Loucy (cell line): ENCODE results near the gene CEP135.

ENCODE experiments used
- H2AFZ ChIP-seq: fragments of 200-600 bp; sonication (generic); 2 replicates; pipeline ENCODE4 v1.6.0; 2016; ENCODE audit warnings: antibody characterized with exemption, mild to moderate bottlenecking, low read length, moderate library complexity
- H3F3A ChIP-seq: fragments of 200-600 bp; 2 replicates; pipeline ENCODE4 v1.6.0; 2016; ENCODE audit warnings: antibody characterized with exemption, low read depth, mild to moderate bottlenecking
- H3K27me3 ChIP-seq: fragments of 200-600 bp; sonication (generic); 2 replicates; pipeline ENCODE4 v1.6.1; 2014; ENCODE audit warnings: low read length, mild to moderate bottlenecking; ENCODE audit not compliant: insufficient read depth, poor library complexity, severe bottlenecking
- H3K36me3 ChIP-seq: fragments of 200-600 bp; sonication (generic); 2 replicates; pipeline ENCODE4 v1.6.1; 2016; ENCODE audit warnings: low read length; ENCODE audit not compliant: insufficient read depth
- H3K4me1 ChIP-seq: fragments of 200-600 bp; sonication (generic); 2 replicates; pipeline ENCODE4 v1.5.1; 2014; ENCODE audit warnings: low read length, mild to moderate bottlenecking; ENCODE audit not compliant: insufficient read depth, poor library complexity, severe bottlenecking
- H3K4me2 ChIP-seq: fragments of 200-600 bp; sonication (generic); 2 replicates; pipeline ENCODE4 v1.6.0; 2014; ENCODE audit warnings: antibody characterized with exemption, low read length, low read depth, mild to moderate bottlenecking; ENCODE audit not compliant: poor library complexity, severe bottlenecking
- H3K4me3 ChIP-seq: fragments of 200-600 bp; sonication (generic); 2 replicates; pipeline ENCODE4 v1.5.1; 2014; ENCODE audit warnings: low read length, mild to moderate bottlenecking, mixed read lengths; ENCODE audit not compliant: poor library complexity, severe bottlenecking
- H3K79me2 ChIP-seq: fragments of 200-600 bp; sonication (generic); 2 replicates; pipeline ENCODE4 v1.6.1; 2014; ENCODE audit warnings: low read length; ENCODE audit not compliant: insufficient read depth
- H3K9ac ChIP-seq: fragments of 200-600 bp; sonication (generic); 2 replicates; pipeline ENCODE4 v1.6.0; 2014; ENCODE audit warnings: mild to moderate bottlenecking, low read depth, low read length, moderate library complexity; ENCODE audit not compliant: poor library complexity, severe bottlenecking
- H3K9me2 ChIP-seq: fragments of 200-600 bp; sonication (generic); replicated peaks from 2 replicates; pipeline ENCODE4 v1.6.1; 2016; ENCODE audit warnings: low read depth, low read length, mixed read lengths
- H3K9me3 ChIP-seq: fragments of 200-600 bp; sonication (generic); 2 replicates; pipeline ENCODE4 v1.6.1; 2014; ENCODE audit warnings: mild to moderate bottlenecking, antibody characterized with exemption, low read length, low read depth; ENCODE audit not compliant: insufficient read depth
- H4K20me1 ChIP-seq: fragments of 200-600 bp; sonication (generic); 2 replicates; pipeline ENCODE4 v1.6.0; 2014; ENCODE audit warnings: antibody characterized with exemption, low read length, mild to moderate bottlenecking; ENCODE audit not compliant: insufficient read depth, poor library complexity, severe bottlenecking
- CTCF ChIP-seq: fragments of 200-600 bp; sonication (generic); conservative IDR thresholded peaks from 2 replicates; pipeline ENCODE4 v1.5.1; 2014; ENCODE audit warnings: mild to moderate bottlenecking, antibody characterized with exemption, low read length
- EZH2phosphoT487 ChIP-seq: fragments of 200-600 bp; IDR thresholded peaks from 2 replicates; pipeline ENCODE4 v1.6.1; 2018; ENCODE audit warnings: antibody characterized with exemption, mild to moderate bottlenecking, moderate library complexity, borderline replicate concordance

Gene CEP135

GRCh38 chr4:55980725-55981124 lies 32.0 kb downstream of the CEP135 start:
- no peak overlapping the region for H2AFZ ChIP-seq
- H3K27me3 ChIP-seq = no peaks in the 10 kb centered on the region
- no peaks in the 10 kb centered on the region for H3K4me1 ChIP-seq
- H3K4me2 ChIP-seq = no peak overlapping the region
- H3K9me3 ChIP-seq = no peaks in the 10 kb centered on the region
- no peaks in the 10 kb centered on the region for H4K20me1 ChIP-seq
- no peak overlapping the region for H3K4me3 ChIP-seq
- H3F3A ChIP-seq = no peaks in the 10 kb centered on the region
- H3K79me2 ChIP-seq = no peaks in the 10 kb centered on the region
- no peaks in the 10 kb centered on the region for H3K9me2 ChIP-seq
- H3K9ac ChIP-seq = no peak overlapping the region
- H3K36me3 ChIP-seq = peaks cover 41% of the 10 kb centered on the region; the same call in 1 of the 2 replicates
- TF ChIP-seq CTCF = no peak
- TF ChIP-seq EZH2phosphoT487 = no peak

- Histone ChIP-seq H3K9me3 (no peaks in the 10 kb centered on the region), H3K36me3 (peaks cover 50% of the 10 kb centered on the region; the same call in 1 of the 2 replicates), H4K20me1 (no peaks in the 10 kb centered on the region), H3K4me3 (no peak overlapping the region), H3K9ac (no peak overlapping the region), H2AFZ (no peak overlapping the region), H3K79me2 (no peaks in the 10 kb centered on the region), H3K9me2 (no peaks in the 10 kb centered on the region), H3K27me3 (no peaks in the 10 kb centered on the region), H3F3A (no peaks in the 10 kb centered on the region), H3K4me2 (no peak overlapping the region), H3K4me1 (no peaks in the 10 kb centered on the region)
- TF ChIP-seq EZH2phosphoT487 = no peak
- no peak for TF ChIP-seq CTCF
These were observed 34.2 kb downstream of the CEP135 start for GRCh38 chr4:55982976-55983375.

GRCh38 chr4:55989766-55990165 lies 41.0 kb downstream of the CEP135 start:
- Histone ChIP-seq H3K4me2 (no peak overlapping the region), H3K4me1 (no peaks in the 10 kb centered on the region), H3K9ac (no peak overlapping the region), H3K36me3 (peaks cover 31% of the 10 kb centered on the region; the same call in 1 of the 2 replicates), H3F3A (no peaks in the 10 kb centered on the region), H3K79me2 (no peaks in the 10 kb centered on the region), H3K27me3 (no peaks in the 10 kb centered on the region), H4K20me1 (no peaks in the 10 kb centered on the region), H3K4me3 (no peak overlapping the region), H3K9me3 (no peaks in the 10 kb centered on the region), H3K9me2 (no peaks in the 10 kb centered on the region), H2AFZ (no peak overlapping the region)
- TF ChIP-seq EZH2phosphoT487 (no peak), CTCF (no peak)
